DMS79 (cell line): ENCODE measurements around the gene ZBTB21.
"Not testable (repeated sequence)": the region's sequence is repeated elsewhere in the genome, so short reads cannot be mapped to it uniquely, and the experiment has no call there.

ENCODE experiments used
- DNase-seq: peaks from one replicate; lab custom pipeline; 2025; lab: John Stamatoyannopoulos, UW

Gene ZBTB21

GRCh38 chr21:41951876-41952567 is 58.1 kb downstream of the ZBTB21 start:
- DNase-seq, result no peak

GRCh38 chr21:41950941-41951351 is 59.2 kb downstream of the ZBTB21 start:
- no peak for DNase-seq

- DNase-seq, result not testable (repeated sequence)
Measured at GRCh38 chr21:41949631-41950030, 60.5 kb downstream of the ZBTB21 start.

GRCh38 chr21:41948901-41949300 is 61.3 kb downstream of the ZBTB21 start:
- DNase-seq, result no peak

GRCh38 chr21:41948078-41948895 is 61.9 kb downstream of the ZBTB21 start:
- no peak for DNase-seq

GRCh38 chr21:41945982-41946381 is 64.2 kb downstream of the ZBTB21 start:
- DNase-seq, result no peak

- no peak for DNase-seq
Measured at GRCh38 chr21:41943851-41944250, 66.3 kb downstream of the ZBTB21 start.

GRCh38 chr21:41942457-41942856 is 67.7 kb downstream of the ZBTB21 start:
- DNase-seq, result no peak

GRCh38 chr21:41941941-41942340 is 68.2 kb downstream of the ZBTB21 start:
- no peak for DNase-seq

GRCh38 chr21:41940431-41940830 is 69.7 kb downstream of the ZBTB21 start:
- no peak for DNase-seq

- DNase-seq, result no peak
Measured at GRCh38 chr21:41939391-41939790, 70.8 kb downstream of the ZBTB21 start.
